K562 (cell line): ENCODE measurements around the gene PRDM8. TPM values are rescaled to one million over a fixed set of nuclear protein-coding genes. Genes with fewer than 3 reads are reported as not detected.

Experiments used
- AFF1 ChIP-seq, 2 experiments: fragments of 450-650 bp; IDR thresholded peaks; 2 replicates each; pipeline ENCODE4 v1.6.1; 2018; ENCODE audit warnings: mild to moderate bottlenecking in 2 of 2, low read depth in 1 of 2; ENCODE audit not compliant: partially characterized antibody in 2 of 2
- ATF1 ChIP-seq, 2 experiments: fragments of 450-650 bp in 1 of 2; IDR thresholded peaks; 2 replicates each; pipeline ENCODE4 v1.6.1; 2016; ENCODE audit warnings: missing compliant biosample characterization in 1 of 2, missing genetic modification characterization in 1 of 2
- CHD7 ChIP-seq: fragments of 200-600 bp; sonication (generic); IDR thresholded peaks from one replicate; pipeline ENCODE4 v1.6.1; 2012; ENCODE audit warnings: mild to moderate bottlenecking, low read depth, low read length, inconsistent platforms
- HINFP ChIP-seq: fragments of 450-650 bp; conservative IDR thresholded peaks from 2 replicates; pipeline ENCODE4 v1.6.1; 2016; ENCODE audit warnings: missing genetic modification characterization, low read depth, mild to moderate bottlenecking, control low read depth, missing compliant biosample characterization
- HOXB6 ChIP-seq: fragments of 250-450 bp; sonication (Bioruptor Pico); IDR thresholded peaks from 2 replicates; pipeline ENCODE4 v1.5.1; 2022; ENCODE audit warnings: mild to moderate bottlenecking, borderline replicate concordance
- LARP7 ChIP-seq: fragments of 450-650 bp; IDR thresholded peaks from 2 replicates; pipeline ENCODE4 v1.6.1; 2016
- POU5F1 ChIP-seq: fragments of 150-350 bp; IDR thresholded peaks from 2 replicates; pipeline ENCODE4 v1.6.1; 2014; ENCODE audit warnings: borderline replicate concordance, low read length, low read depth, mild to moderate bottlenecking; ENCODE audit not compliant: partially characterized antibody
- SMARCC2 ChIP-seq: fragments of 450-650 bp; IDR thresholded peaks from 2 replicates; pipeline ENCODE4 v1.6.1; 2017; ENCODE audit warnings: antibody characterized with exemption, moderate library complexity, mild to moderate bottlenecking, low read depth
- TAF15 ChIP-seq: fragments of 200-400 bp; formaldehyde crosslinking; IDR thresholded peaks from 2 replicates; pipeline ENCODE4 v1.6.1; 2017; ENCODE audit warnings: mild to moderate bottlenecking, low read depth, low read length, moderate library complexity
- TRIM28 ChIP-seq: fragments of 450-650 bp; IDR thresholded peaks from 2 replicates; pipeline ENCODE4 v1.6.1; 2017
- ZFPM2 ChIP-seq: fragments of 250-450 bp; sonication (Bioruptor Pico); IDR thresholded peaks from 2 replicates; pipeline ENCODE4 v1.5.1; 2022; ENCODE audit warnings: mild to moderate bottlenecking
- ZNF263 ChIP-seq: sonication (generic); formaldehyde crosslinking; IDR thresholded peaks from 2 replicates; pipeline ENCODE4 v1.8.0; 2022; ENCODE audit warnings: mild to moderate bottlenecking, missing genetic modification reagents, borderline replicate concordance
- polyA plus RNA-seq, 8 experiments: library from polyadenylated mRNA; depleted of rRNA in 4 of 8; stranded (reverse) in 5 of 8; unstranded in 3 of 8; fragments of >200 nt; fragmentation: Nextera tagmentation in 2 of 8; fragmentation: Illumina TruSeq in 1 of 8; extraction: Ambion mirVana in 2 of 8; extraction: Trizol in 1 of 8; gene quantifications; 2 replicates each; pipeline versions ENCODE4 v1.2.1 to v1.2.3, GENCODE V29; 2011 to 2014; ENCODE audit warnings: inconsistent platforms in 1 of 8, missing spikeins in 1 of 8
- total RNA-seq, 7 experiments: library from RNA; depleted of rRNA in 6 of 7; stranded (reverse); fragments of >200 nt in 6 of 7; fragmentation: Illumina TruSeq in 2 of 7; extraction: Trizol in 2 of 7; gene quantifications; 2 replicates each; pipeline versions ENCODE4 v1.2.1 to v1.2.3, GENCODE V29; 2011 to 2021; ENCODE audit warnings: low replicate concordance in 1 of 7

The PRDM8 gene
- total and polyA plus RNA-seq, 9 of the 15 experiments (the other 6 are each of a cell fraction or from before 2014, with no cell fraction given), result 0.40 TPM; not detected in 8

- TF ChIP-seq CHD7, result no peak
- TF ChIP-seq POU5F1, result no peak
- peak; percentile 80 for TF ChIP-seq SMARCC2
- no peak for TF ChIP-seq HOXB6 (CRISPR knock-in tag)
- TF ChIP-seq TAF15, result no peak
- no peak for TF ChIP-seq LARP7
- no peak for TF ChIP-seq ZNF263 (CRISPR knock-in tag)
- no peak for TF ChIP-seq ATF1 (CRISPR knock-in tag; IDR thresholded peaks at IDR 0.05)
- peak; percentile 70 for TF ChIP-seq ATF1 (tag; IDR thresholded peaks at IDR 0.05)
- no peak for TF ChIP-seq ZFPM2
- TF ChIP-seq AFF1 (IDR thresholded peaks at IDR 0.05; ENCODE audit: low read depth in 1 of 2, partially characterized antibody in 2 of 2), result peak in 1 of 2 experiments; percentile 60
- no peak for TF ChIP-seq TRIM28
- no peak for TF ChIP-seq HINFP (tag)
Observed at GRCh38 chr4:80253510-80253909, 56.2 kb downstream of the PRDM8 start (continued).
